ENCODE results near the gene NLRX1. TPM values are rescaled to one million over a fixed set of nuclear protein-coding genes. Genes with fewer than 3 reads are reported as not detected.
A peak's percentile ranks its signal among the peaks of the same experiment; 100 is the strongest.
"Not testable (repeated sequence)": the region's sequence is repeated elsewhere in the genome, so short reads cannot be mapped to it uniquely, and the experiment has no call there.

NLRX1 gene
- polyA plus RNA-seq, 1 of the 3 experiments (the other 2 are of a cell fraction) = 13.7 TPM

GRCh38 chr11:119223856-119224255, 55.3 kb downstream of the NLRX1 start:
- WGBS (ENCODE audit: low lambda C conversion rate) = 95% methylated on average over 1 of the region's 1 CpG
- Histone ChIP-seq H3K27me3 (ENCODE audit: insufficient read depth) (no peaks in the 10 kb centered on the region), H3K9me3 (no peaks in the 10 kb centered on the region), H3K36me3 (replicated peaks in 1 of 2; ENCODE audit: control insufficient read depth in 1 of 2, insufficient read depth in 2 of 2, low read length in 1 of 2) (no peaks in the 10 kb centered on the region), H3K27ac (ENCODE audit: low read depth in 2 of 2, low read length in 1 of 2) (no peak overlapping the region), H3K4me3 (ENCODE audit: low read depth in 2 of 2, low read length in 1 of 2) (no peak overlapping the region), H4K20me1 (ENCODE audit: insufficient read depth) (peaks cover 9% of the 10 kb centered on the region; the same call in 1 of the 2 replicates), H2AFZ (ENCODE audit: low read depth) (no peak overlapping the region), H3K9me2 (no peaks in the 10 kb centered on the region), H3K9ac (no peak overlapping the region), H3F3A (replicated peaks; ENCODE audit: insufficient read depth) (peaks cover 12% of the 10 kb centered on the region), H3K4me1 (ENCODE audit: control insufficient read depth in 1 of 2, insufficient read depth in 2 of 2, low read depth in 1 of 2, low read length in 1 of 2) (peaks cover 0 to 11% of the 10 kb centered on the region in 2 experiments; a peak in 2 of 4 replicates), H3K4me2 (no peak overlapping the region), H3K79me2 (ENCODE audit: insufficient read depth) (peaks cover 98% of the 10 kb centered on the region)
- no peak for TF ChIP-seq USF2 (IDR thresholded peaks at IDR 0.05; ENCODE audit: borderline replicate concordance, low read depth, low read length)
- 0 out of 2 replicates have a peak, but pooled peaks have one; percentile 6 for TF ChIP-seq FOSL2 (IDR thresholded peaks at IDR 0.05; ENCODE audit: borderline replicate concordance, low read depth)
- no peak for DNase-seq
- ChIA-PET POLR2A (no interaction called here), CTCF (interaction anchor here (1.0 to 1.1 kb wide), 2 partner anchors 10 to 100 kb away, joined by 4 to 6 read pairs; no protein-coding TSS in a partner anchor)

GRCh38 chr11:119228535-119229287, 60.2 kb downstream of the NLRX1 start:
- H2AFZ ChIP-seq (ENCODE audit: low read depth); H3K9ac ChIP-seq; H3K9me2 ChIP-seq; H3K27ac ChIP-seq (ENCODE audit: low read depth in 2 of 2, low read length in 1 of 2); H3K9me3 ChIP-seq; H3K4me1 ChIP-seq (ENCODE audit: control insufficient read depth in 1 of 2, insufficient read depth in 2 of 2, low read depth in 1 of 2, low read length in 1 of 2); DNase-seq; H3K4me2 ChIP-seq; POLR2A ChIA-PET; H3F3A ChIP-seq (replicated peaks; ENCODE audit: insufficient read depth); H3K27me3 ChIP-seq (ENCODE audit: insufficient read depth); H4K20me1 ChIP-seq (ENCODE audit: insufficient read depth); H3K4me3 ChIP-seq (ENCODE audit: low read depth in 2 of 2, low read length in 1 of 2): not testable (repeated sequence)
- CTCF ChIA-PET = interaction anchor here (0.7 to 1.2 kb wide), 3 partner anchors 16 to 145 kb away, joined by 3 read pairs; no protein-coding TSS in a partner anchor
- H3K79me2 ChIP-seq (ENCODE audit: insufficient read depth) = peaks cover 98% of the 10 kb centered on the region
- H3K36me3 ChIP-seq (replicated peaks in 1 of 2; ENCODE audit: control insufficient read depth in 1 of 2, insufficient read depth in 2 of 2, low read length in 1 of 2) = peaks cover 8 to 11% of the 10 kb centered on the region in 2 experiments
- WGBS (ENCODE audit: low lambda C conversion rate) = 96% methylated on average over 9 of the region's 9 CpGs

DNA sequence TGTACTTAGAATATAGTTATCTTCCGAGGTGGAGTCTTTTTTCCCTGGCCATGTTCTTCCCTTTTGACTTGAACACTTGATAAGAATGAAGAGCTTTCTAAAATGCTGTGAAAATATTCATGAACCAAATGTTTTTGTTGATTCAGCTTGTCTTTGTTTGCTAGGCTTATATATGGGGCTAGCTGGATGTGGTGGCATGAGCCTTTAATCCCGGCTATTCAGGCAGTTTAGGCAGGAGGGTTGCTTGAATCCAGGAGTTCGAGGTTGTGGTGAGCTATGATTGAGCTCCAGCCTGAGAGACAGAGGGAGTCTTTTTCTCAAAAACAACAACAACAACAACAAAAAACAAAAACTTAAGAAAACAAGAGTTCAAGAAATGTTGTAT, 60.8 kb downstream of the NLRX1 start:
- H4K20me1 ChIP-seq (ENCODE audit: insufficient read depth) = peaks cover 3% of the 10 kb centered on the region; the same call in 1 of the 2 replicates
- H3F3A ChIP-seq (replicated peaks; ENCODE audit: insufficient read depth) = peaks cover 8% of the 10 kb centered on the region
- H3K9ac ChIP-seq = no peak overlapping the region
- no peaks in the 10 kb centered on the region for H3K9me2 ChIP-seq
- no peak overlapping the region for H3K27ac ChIP-seq (ENCODE audit: low read depth in 2 of 2, low read length in 1 of 2)
- no peak for DNase-seq
- H3K36me3 ChIP-seq (replicated peaks in 1 of 2; ENCODE audit: control insufficient read depth in 1 of 2, insufficient read depth in 2 of 2, low read length in 1 of 2) = peaks cover 8 to 12% of the 10 kb centered on the region in 2 experiments
- no peaks in the 10 kb centered on the region for H3K27me3 ChIP-seq (ENCODE audit: insufficient read depth)
- ChIA-PET CTCF (interaction anchor here (0.7 to 1.2 kb wide), 4 partner anchors 15 to 145 kb away, joined by 3 read pairs; no protein-coding TSS in a partner anchor), POLR2A (no interaction called here)
- no peak overlapping the region for H2AFZ ChIP-seq (ENCODE audit: low read depth)
- no peak overlapping the region for H3K4me3 ChIP-seq (ENCODE audit: low read depth in 2 of 2, low read length in 1 of 2)
- TF ChIP-seq ELF1 (IDR thresholded peaks at IDR 0.05) = no peak
- no peak for TF ChIP-seq YY1 (IDR thresholded peaks at IDR 0.05; ENCODE audit: low read depth)
- no peak for TF ChIP-seq RFX5 (IDR thresholded peaks at IDR 0.05; ENCODE audit: low read length)
- TF ChIP-seq FOSL2 (IDR thresholded peaks at IDR 0.05; ENCODE audit: borderline replicate concordance, low read depth) = no peak
- no peak for TF ChIP-seq GABPA (IDR thresholded peaks at IDR 0.05; ENCODE audit: low read depth)
- TF ChIP-seq FOXJ3 (CRISPR knock-in tag; IDR thresholded peaks at IDR 0.05) = no peak
- TF ChIP-seq IRF3 (IDR thresholded peaks at IDR 0.05; ENCODE audit: low read depth, low read length) = no peak
- no peak for TF ChIP-seq TCF12 (IDR thresholded peaks at IDR 0.05)
- TF ChIP-seq TAF1 (IDR thresholded peaks at IDR 0.05; ENCODE audit: borderline replicate concordance, low read depth, low read length) = no peak
- no peak for TF ChIP-seq MXI1 (IDR thresholded peaks at IDR 0.05; ENCODE audit: low read depth, low read length)
- no peak for TF ChIP-seq MEF2A (IDR thresholded peaks at IDR 0.05; ENCODE audit: borderline replicate concordance, low read depth)
- TF ChIP-seq, protein P1, sequence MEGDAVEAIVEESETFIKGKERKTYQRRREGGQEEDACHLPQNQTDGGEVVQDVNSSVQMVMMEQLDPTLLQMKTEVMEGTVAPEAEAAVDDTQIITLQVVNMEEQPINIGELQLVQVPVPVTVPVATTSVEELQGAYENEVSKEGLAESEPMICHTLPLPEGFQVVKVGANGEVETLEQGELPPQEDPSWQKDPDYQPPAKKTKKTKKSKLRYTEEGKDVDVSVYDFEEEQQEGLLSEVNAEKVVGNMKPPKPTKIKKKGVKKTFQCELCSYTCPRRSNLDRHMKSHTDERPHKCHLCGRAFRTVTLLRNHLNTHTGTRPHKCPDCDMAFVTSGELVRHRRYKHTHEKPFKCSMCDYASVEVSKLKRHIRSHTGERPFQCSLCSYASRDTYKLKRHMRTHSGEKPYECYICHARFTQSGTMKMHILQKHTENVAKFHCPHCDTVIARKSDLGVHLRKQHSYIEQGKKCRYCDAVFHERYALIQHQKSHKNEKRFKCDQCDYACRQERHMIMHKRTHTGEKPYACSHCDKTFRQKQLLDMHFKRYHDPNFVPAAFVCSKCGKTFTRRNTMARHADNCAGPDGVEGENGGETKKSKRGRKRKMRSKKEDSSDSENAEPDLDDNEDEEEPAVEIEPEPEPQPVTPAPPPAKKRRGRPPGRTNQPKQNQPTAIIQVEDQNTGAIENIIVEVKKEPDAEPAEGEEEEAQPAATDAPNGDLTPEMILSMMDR (IDR thresholded peaks at IDR 0.05) = no peak
- TF ChIP-seq SMC3 (IDR thresholded peaks at IDR 0.05; ENCODE audit: low read depth, low read length) = no peak
- no peak for TF ChIP-seq ZBTB33 (IDR thresholded peaks at IDR 0.05; ENCODE audit: borderline replicate concordance, low read depth)
- H3K9me3 ChIP-seq = no peaks in the 10 kb centered on the region
- H3K79me2 ChIP-seq (ENCODE audit: insufficient read depth) = peaks cover 97% of the 10 kb centered on the region
- no peaks in the 10 kb centered on the region for H3K4me1 ChIP-seq (ENCODE audit: control insufficient read depth in 1 of 2, insufficient read depth in 2 of 2, low read depth in 1 of 2, low read length in 1 of 2)
- H3K4me2 ChIP-seq = no peak overlapping the region
- 95% methylated on average over 3 of the region's 3 CpGs for WGBS (ENCODE audit: low lambda C conversion rate)
